Psoas muscle (tissue), 8 donors: ENCODE results near the gene ELP2. TPM values are rescaled to one million over a fixed set of nuclear protein-coding genes. Genes with fewer than 3 reads are reported as not detected.

ENCODE experiments used
- ATAC-seq, 4 donors: fragments of 200-7000 bp; cut with Tn5 transposase; one replicate each; pipeline ENCODE4 v1.9.1; 2020; ENCODE audit warnings: moderate library complexity in 3 of 4, mild to moderate bottlenecking in 2 of 4
- DNase-seq, 2 donors: peaks; one replicate each; pipeline ENCODE4 v3.0.0-alpha.2; 2020
- H3K27ac ChIP-seq: fragments of 200-600 bp; one replicate; pipeline ENCODE4 v1.8.0; 2022
- H3K27me3 ChIP-seq, 3 donors: fragments of 200-600 bp in 1 of 3; one replicate each; pipeline versions ENCODE4 v1.6.1 to v1.8.0; 2013 to 2022; ENCODE audit warnings: low read length in 2 of 3, mild to moderate bottlenecking in 2 of 3, moderate library complexity in 1 of 3; ENCODE audit not compliant: insufficient read depth in 3 of 3
- H3K36me3 ChIP-seq, 2 donors: fragments of 200-600 bp in 1 of 2; one replicate each; pipeline versions ENCODE4 v1.6.1 to v1.8.0; 2013 to 2022; ENCODE audit warnings: low read depth in 1 of 2, mild to moderate bottlenecking in 1 of 2, moderate library complexity in 1 of 2; ENCODE audit not compliant: insufficient read depth in 1 of 2
- H3K4me1 ChIP-seq: fragments of 200-600 bp; one replicate; pipeline ENCODE4 v1.8.0; 2022
- H3K4me3 ChIP-seq: fragments of 200-600 bp; one replicate; pipeline ENCODE4 v1.8.0; 2022; ENCODE audit warnings: mild to moderate bottlenecking
- H3K9me3 ChIP-seq: fragments of 200-600 bp; one replicate; pipeline ENCODE4 v1.8.0; 2022
- CTCF ChIP-seq: fragments of 200-600 bp; IDR thresholded peaks from one replicate; pipeline ENCODE4 v1.8.0; 2022; ENCODE audit warnings: antibody characterized with exemption
- WGBS, 3 donors: extraction: QIAGEN DNeasy Blood & Tissue Kit; methylation state at CpG; one replicate each; pipeline versions ENCODE4 v1.1.6 to v1.1.7; 2013; 5-methylcytosine and 5-hydroxymethylcytosine counted together
- intact Hi-C, 2 donors: fragments of 100-400 bp; cut with DNase I; formaldehyde crosslinking; loops; one replicate each; pipeline versions ENCODE4 v1.11.0 to v1.14.2; 2022
- polyA plus RNA-seq, 3 donors: library from polyadenylated mRNA; stranded (reverse); fragments of 200-250 nt; gene quantifications; one replicate each; pipeline ENCODE4 v1.2.3, GENCODE V29; 2013
- total RNA-seq, 4 donors: library from RNA; stranded (reverse); fragmentation: NEBNext Ultra II Directional in 2 of 4; extraction: Animal tissue kit (Norgen Biotek cat#: 25700) in 2 of 4; gene quantifications; one replicate each; pipeline versions ENCODE4 v1.2.1 to v1.2.4, GENCODE V29; 2021 to 2023
- donor health status: healthy with polysubstance abuse.
- donor health status: DM: no; HTN: no; CAD: no; lungs with moderate emphysema.
- donor health status: Bipolar disorder and iron deficiency.
- donor health status: healthy.
- donor health status: DM: yes; HTN: yes; CAD: no.
- donor health status: DM: no; HTN: no; CAD: no.
- donor health status: DM: no; HTN: no; CAD: no.
- donor health status: DM: yes; HTN: yes; CAD: no.

Gene ELP2
- total and polyA plus RNA-seq, 7 donors: 25.0 to 65.5 (median 54.7) TPM

GRCh38 chr18:36107477-36107876, 22.2 kb upstream of the ELP2 start:
- no peak overlapping the region for H3K27ac ChIP-seq
- intact Hi-C loops: no loop called here
- H3K4me1 ChIP-seq: no peaks in the 10 kb centered on the region
- no peak overlapping the region for H3K4me3 ChIP-seq
- ATAC-seq (no peak), DNase-seq (no peak)
- H3K36me3 ChIP-seq: peaks cover 0 to 47% of the 10 kb centered on the region in 2 donors
- no peaks in the 10 kb centered on the region for H3K27me3 ChIP-seq
- H3K9me3 ChIP-seq: peaks cover 3% of the 10 kb centered on the region
- TF ChIP-seq CTCF: no peak

GRCh38 chr18:36108196-36108595, 21.5 kb upstream of the ELP2 start:
- intact Hi-C loops: no loop called here
- Histone ChIP-seq H3K9me3 (no peaks in the 10 kb centered on the region), H3K27me3 (no peaks in the 10 kb centered on the region), H3K27ac (no peak overlapping the region), H3K4me3 (no peak overlapping the region), H3K36me3 (peaks cover 0 to 54% of the 10 kb centered on the region in 2 donors), H3K4me1 (no peaks in the 10 kb centered on the region)
- 46 to 49% (median 46%) methylated on average over 2 of the region's 2 CpGs for WGBS, 3 donors
- no peak for TF ChIP-seq CTCF
- no peak for ATAC-seq
- DNase-seq: no peak

GRCh38 chr18:36108601-36109000, 21.1 kb upstream of the ELP2 start:
- Histone ChIP-seq H3K27ac (no peak overlapping the region), H3K9me3 (no peaks in the 10 kb centered on the region), H3K4me3 (no peak overlapping the region), H3K36me3 (peaks cover 0 to 58% of the 10 kb centered on the region in 2 donors), H3K27me3 (no peaks in the 10 kb centered on the region), H3K4me1 (no peaks in the 10 kb centered on the region)
- 93 to 95% (median 94%) methylated on average over 5 of the region's 5 CpGs for WGBS, 3 donors
- no peak for DNase-seq
- no peak for ATAC-seq
- intact Hi-C loops: no loop called here
- TF ChIP-seq CTCF: no peak

- Histone ChIP-seq H3K36me3 (peaks cover 3 to 67% of the 10 kb centered on the region in 2 donors), H3K4me1 (no peaks in the 10 kb centered on the region), H3K4me3 (no peak overlapping the region), H3K27ac (no peak overlapping the region), H3K9me3 (no peaks in the 10 kb centered on the region), H3K27me3 (no peaks in the 10 kb centered on the region)
- no peak for ATAC-seq
- no peak for TF ChIP-seq CTCF
- DNase-seq: no peak
- intact Hi-C loops: no loop called here
- 89 to 96% (median 95%) methylated on average over 1 of the region's 1 CpG for WGBS, 3 donors
Observed at GRCh38 chr18:36109737-36110136, 20.0 kb upstream of the ELP2 start.

- ATAC-seq: no peak
- Histone ChIP-seq H3K4me1 (no peaks in the 10 kb centered on the region), H3K36me3 (peaks cover 3 to 81% of the 10 kb centered on the region in 2 donors), H3K4me3 (no peak overlapping the region), H3K9me3 (no peaks in the 10 kb centered on the region), H3K27ac (no peak overlapping the region), H3K27me3 (no peaks in the 10 kb centered on the region)
- DNase-seq: no peak
- intact Hi-C loops: no loop called here
- TF ChIP-seq CTCF: no peak
Observed at GRCh38 chr18:36112302-36112701, 17.4 kb upstream of the ELP2 start.
